Nephron (organoid): Measurements from ENCODE around the gene PRRC2A.
A peak's percentile ranks its signal among the peaks of the same experiment; 100 is the strongest.
"Not testable (repeated sequence)": the region's sequence is repeated elsewhere in the genome, so short reads cannot be mapped to it uniquely, and the experiment has no call there.

Experiments
- H3K27ac Mint-ChIP-seq, 3 experiments: 2 replicates each; pipeline ENCODE4 v1.8.0; 2020; ENCODE audit warnings: mixed read lengths in 3 of 3, mild to moderate bottlenecking in 2 of 3, moderate library complexity in 1 of 3
- H3K27me3 Mint-ChIP-seq: 2 replicates; pipeline ENCODE4 v1.8.0; 2021; ENCODE audit warnings: low read depth, mild to moderate bottlenecking, moderate library complexity, mixed read lengths
- H3K36me3 Mint-ChIP-seq: 2 replicates; pipeline ENCODE4 v1.8.0; 2020; ENCODE audit warnings: low read depth, mixed read lengths
- H3K4me1 Mint-ChIP-seq: 2 replicates; pipeline ENCODE4 v1.8.0; 2020; ENCODE audit warnings: mixed read lengths
- H3K4me3 Mint-ChIP-seq, 3 experiments: 2 replicates each; pipeline ENCODE4 v1.8.0; 2020; ENCODE audit warnings: mild to moderate bottlenecking in 3 of 3, mixed read lengths in 3 of 3, moderate library complexity in 2 of 3
- H3K9me3 Mint-ChIP-seq: 2 replicates; pipeline ENCODE4 v1.8.0; 2020; ENCODE audit warnings: mixed read lengths
- CTCF ChIP-seq, 3 experiments: fragments of 200-600 bp; sonication (generic); IDR thresholded peaks; one replicate each; pipeline ENCODE4 v1.5.0; 2021; ENCODE audit warnings: antibody characterized with exemption in 3 of 3; ENCODE audit not compliant: unreplicated experiment in 3 of 3

PRRC2A gene

GRCh38 chr6:31588871-31589650 is 31.5 kb upstream of the PRRC2A start:
- TF ChIP-seq CTCF (IDR thresholded peaks at IDR 0.05; ENCODE audit: unreplicated experiment in 3 of 3), result no peak
- Mint-ChIP-seq H3K9me3 (no peaks in the 10 kb centered on the region), H3K36me3 (no peaks in the 10 kb centered on the region), H3K27ac (peak overlapping the region in 2 of 3 experiments; percentile 31 to 38), H3K4me3 (no peak overlapping the region), H3K27me3 (peaks cover 11% of the 10 kb centered on the region), H3K4me1 (peaks cover 18% of the 10 kb centered on the region)

GRCh38 chr6:31590691-31591090 is 29.8 kb upstream of the PRRC2A start:
- H3K9me3 Mint-ChIP-seq, H3K27ac Mint-ChIP-seq, H3K36me3 Mint-ChIP-seq, H3K4me3 Mint-ChIP-seq: not testable (repeated sequence)
- Mint-ChIP-seq H3K27me3 (peaks cover 14% of the 10 kb centered on the region), H3K4me1 (peaks cover 16% of the 10 kb centered on the region)

- Mint-ChIP-seq H3K36me3 (no peaks in the 10 kb centered on the region), H3K4me3 (no peak overlapping the region), H3K27ac (no peak overlapping the region), H3K27me3 (peaks cover 12% of the 10 kb centered on the region), H3K4me1 (peaks cover 7% of the 10 kb centered on the region), H3K9me3 (no peaks in the 10 kb centered on the region)
- TF ChIP-seq CTCF (IDR thresholded peaks at IDR 0.05; ENCODE audit: unreplicated experiment in 3 of 3), result no peak
These were observed 28.1 kb upstream of the PRRC2A start for GRCh38 chr6:31592396-31592771.

- TF ChIP-seq CTCF (IDR thresholded peaks at IDR 0.05; ENCODE audit: unreplicated experiment in 3 of 3), result peak; percentile 19 to 44 (median 25)
- H3K36me3 Mint-ChIP-seq, result no peaks in the 10 kb centered on the region
- no peak overlapping the region for H3K4me3 Mint-ChIP-seq
- H3K9me3 Mint-ChIP-seq, result no peaks in the 10 kb centered on the region
- H3K27ac Mint-ChIP-seq, result no peak overlapping the region
- no peaks in the 10 kb centered on the region for H3K4me1 Mint-ChIP-seq
- peaks cover 12% of the 10 kb centered on the region for H3K27me3 Mint-ChIP-seq
These were observed 23.5 kb upstream of the PRRC2A start for GRCh38 chr6:31597006-31597405.

GRCh38 chr6:31607317-31607716 is 13.2 kb upstream of the PRRC2A start:
- Mint-ChIP-seq H3K4me3 (no peak overlapping the region), H3K27me3 (no peaks in the 10 kb centered on the region)

More at GRCh38 chr6:31607317-31607716, 13.2 kb upstream of the PRRC2A start:
- Mint-ChIP-seq H3K27ac (no peak overlapping the region), H3K4me1 (peaks cover 15% of the 10 kb centered on the region), H3K36me3 (no peaks in the 10 kb centered on the region), H3K9me3 (no peaks in the 10 kb centered on the region)
- no peak for TF ChIP-seq CTCF (IDR thresholded peaks at IDR 0.05; ENCODE audit: unreplicated experiment in 3 of 3)
